ENCODE measurements around the gene STAT6.

DNA sequence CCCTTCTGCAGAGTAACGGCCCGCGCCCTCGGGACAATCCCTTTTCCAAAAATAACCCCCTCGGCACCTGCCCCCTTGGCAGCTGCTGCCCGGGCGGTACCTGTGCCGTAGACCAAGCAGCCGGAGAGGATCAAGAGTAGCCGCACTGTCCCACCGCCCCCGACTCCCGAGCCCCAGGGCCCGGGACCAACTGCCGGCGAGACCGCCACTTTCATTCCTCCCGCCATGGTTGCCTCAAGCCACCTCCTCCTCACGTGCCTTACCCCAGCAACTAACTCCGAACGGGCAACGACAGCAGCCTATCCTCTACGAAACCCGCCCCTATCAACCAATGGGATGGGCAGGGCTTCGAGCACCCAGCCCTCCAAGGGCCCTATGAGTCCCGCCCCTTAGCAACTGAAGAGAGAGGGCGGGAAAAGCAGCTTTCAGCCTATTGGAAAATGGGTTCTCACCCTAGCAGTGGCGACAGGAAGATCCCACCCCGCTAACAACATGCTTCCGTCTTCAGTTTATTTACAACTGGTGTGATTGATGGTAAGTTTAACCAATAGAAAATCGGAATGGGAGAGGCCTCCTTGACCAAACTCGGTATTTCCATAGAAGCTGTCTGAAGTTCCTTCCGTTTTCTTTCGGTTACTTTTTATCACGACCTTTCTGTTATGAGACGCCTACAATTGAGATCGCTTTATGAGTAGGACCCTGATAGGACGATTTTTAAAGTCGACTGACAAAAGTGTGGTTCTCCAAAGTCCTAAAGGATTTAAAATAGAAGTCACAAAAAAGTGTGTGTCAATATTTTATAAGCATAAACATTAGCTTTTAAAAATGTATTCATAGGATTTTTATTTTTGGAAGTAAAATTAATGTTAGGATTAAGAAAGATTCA lies 32.4 kb downstream of the STAT6 start, which contains the start of gene NEMP1:
- TF ChIP-seq, protein P1, sequence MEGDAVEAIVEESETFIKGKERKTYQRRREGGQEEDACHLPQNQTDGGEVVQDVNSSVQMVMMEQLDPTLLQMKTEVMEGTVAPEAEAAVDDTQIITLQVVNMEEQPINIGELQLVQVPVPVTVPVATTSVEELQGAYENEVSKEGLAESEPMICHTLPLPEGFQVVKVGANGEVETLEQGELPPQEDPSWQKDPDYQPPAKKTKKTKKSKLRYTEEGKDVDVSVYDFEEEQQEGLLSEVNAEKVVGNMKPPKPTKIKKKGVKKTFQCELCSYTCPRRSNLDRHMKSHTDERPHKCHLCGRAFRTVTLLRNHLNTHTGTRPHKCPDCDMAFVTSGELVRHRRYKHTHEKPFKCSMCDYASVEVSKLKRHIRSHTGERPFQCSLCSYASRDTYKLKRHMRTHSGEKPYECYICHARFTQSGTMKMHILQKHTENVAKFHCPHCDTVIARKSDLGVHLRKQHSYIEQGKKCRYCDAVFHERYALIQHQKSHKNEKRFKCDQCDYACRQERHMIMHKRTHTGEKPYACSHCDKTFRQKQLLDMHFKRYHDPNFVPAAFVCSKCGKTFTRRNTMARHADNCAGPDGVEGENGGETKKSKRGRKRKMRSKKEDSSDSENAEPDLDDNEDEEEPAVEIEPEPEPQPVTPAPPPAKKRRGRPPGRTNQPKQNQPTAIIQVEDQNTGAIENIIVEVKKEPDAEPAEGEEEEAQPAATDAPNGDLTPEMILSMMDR (IDR thresholded peaks at IDR 0.05), result no peak
- peak in 1 of 2 donors; percentile 11 for TF ChIP-seq POLR2A (IDR thresholded peaks at IDR 0.05)
- TF ChIP-seq POLR2AphosphoS5 (IDR thresholded peaks at IDR 0.05), result peak; percentile 42 to 75 (median 74)
